Activated gamma-delta T cell (primary cell): Measurements from ENCODE around the gene GRIK5.

ENCODE experiments used
- DNase-seq: peaks from one replicate; lab custom pipeline; 2025; lab: John Stamatoyannopoulos, UW

Gene GRIK5

DNA sequence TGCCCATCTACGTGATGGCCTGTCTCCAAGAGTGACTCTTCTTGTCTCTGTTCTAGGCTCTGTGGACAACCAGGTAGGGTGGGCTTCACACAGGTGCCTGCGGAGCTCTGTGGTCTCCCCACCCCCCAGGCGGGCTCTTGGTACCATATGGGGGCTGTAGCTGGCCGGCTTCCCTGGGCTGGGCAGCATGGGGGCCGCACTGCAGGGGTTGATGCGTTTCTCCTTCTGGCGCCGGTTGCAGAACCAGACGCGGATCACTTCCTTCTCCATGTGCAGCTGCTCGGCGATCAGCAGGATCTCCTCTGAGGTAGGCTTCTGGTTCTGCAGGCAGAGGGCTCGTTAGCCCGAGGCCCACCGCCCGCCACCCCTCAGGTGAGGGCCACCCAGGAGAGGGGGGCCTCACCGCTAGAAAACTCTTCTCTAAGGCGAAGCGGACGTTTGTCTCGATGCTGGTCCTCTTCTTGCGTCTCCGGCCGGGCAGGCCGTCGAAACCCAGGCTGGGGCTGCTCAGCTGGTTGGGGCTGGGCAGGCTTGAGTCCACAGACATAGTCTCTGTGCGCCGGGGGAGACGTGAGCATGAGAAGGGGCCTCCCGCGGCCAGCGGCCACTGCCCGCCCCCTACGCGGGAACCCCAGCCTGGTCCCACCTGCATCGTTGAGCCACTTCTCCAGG, 25.3 kb upstream of the GRIK5 start:
- DNase-seq, result no peak

DNA sequence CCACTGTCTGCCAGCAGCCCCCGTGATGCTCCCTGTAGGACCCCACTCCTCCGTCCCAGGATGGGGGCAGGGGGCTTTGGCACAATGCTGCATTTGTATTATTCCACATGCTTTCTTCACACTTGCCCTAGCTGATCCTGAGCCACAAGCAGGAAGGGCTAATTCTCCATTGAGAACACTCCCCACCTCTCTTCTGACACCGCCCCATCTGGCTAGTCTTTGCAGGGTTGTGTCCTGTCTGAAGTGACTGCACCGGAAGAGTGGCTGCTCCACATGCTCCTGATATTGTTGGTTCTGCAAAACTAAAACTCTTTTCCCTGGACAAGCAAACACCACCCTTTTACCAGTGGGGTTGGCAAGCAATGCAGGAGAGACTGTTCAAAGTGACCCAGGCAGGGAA, 23.9 kb upstream of the GRIK5 start:
- DNase-seq, result no peak

DNA sequence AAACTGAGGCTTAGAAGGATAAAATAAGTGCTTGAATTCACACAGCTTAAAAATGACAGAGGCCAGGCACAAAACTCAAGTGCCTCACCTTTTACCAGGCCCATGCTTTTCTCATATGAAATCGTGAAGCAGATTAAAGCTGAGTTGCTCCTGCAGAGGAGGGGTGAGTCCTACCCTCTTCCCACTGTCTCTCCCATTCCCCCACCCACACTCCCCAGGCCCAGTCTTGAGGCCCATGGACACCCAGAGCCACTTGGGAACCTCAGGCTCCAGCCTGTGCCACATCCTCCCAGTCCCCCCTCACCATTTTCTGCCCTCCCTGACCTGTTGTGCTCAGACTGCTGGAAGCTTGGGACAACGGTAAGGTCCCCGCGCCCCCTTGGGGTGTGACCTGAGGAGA, 23.5 kb upstream of the GRIK5 start:
- no peak for DNase-seq

DNA sequence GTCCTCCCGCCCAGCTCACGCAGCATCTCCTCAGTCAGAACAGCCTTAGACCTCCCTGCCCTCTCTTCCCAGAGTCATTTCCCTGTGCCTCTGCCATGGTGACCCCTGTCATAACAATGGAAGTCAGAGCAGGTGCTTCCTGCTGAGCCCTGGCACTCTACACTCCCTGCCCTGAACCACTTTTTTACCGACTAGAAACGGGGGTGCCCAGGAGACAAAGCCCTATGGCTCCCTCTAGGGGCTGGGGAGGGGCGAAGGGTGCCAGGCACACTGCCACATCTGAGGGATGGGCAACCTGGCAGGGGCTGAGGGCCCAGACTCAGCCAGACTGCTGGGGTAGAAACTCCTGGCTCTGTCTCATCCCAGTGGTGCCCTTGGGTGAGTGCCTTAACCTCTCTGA, 22.3 kb upstream of the GRIK5 start:
- no peak for DNase-seq

DNA sequence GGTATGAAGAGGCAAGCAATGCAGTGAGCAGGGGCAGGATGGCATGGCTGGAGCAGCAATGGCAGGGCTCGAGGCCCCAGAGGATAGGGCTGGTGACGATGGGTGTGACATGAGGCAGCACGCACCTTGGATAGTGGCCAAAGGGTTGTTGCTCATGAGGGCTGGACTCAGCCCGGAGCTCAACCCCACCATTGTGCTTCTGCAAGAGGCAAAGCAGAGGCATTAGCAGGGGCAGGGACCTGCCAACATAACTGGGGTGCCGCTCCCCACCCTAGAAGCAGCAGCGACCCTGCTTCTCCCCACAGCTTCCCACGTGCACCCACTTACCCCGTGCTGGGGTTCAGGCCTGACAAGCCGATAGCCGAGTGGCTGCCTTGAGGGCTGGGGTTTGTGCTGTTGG, 21.7 kb upstream of the GRIK5 start:
- no peak for DNase-seq

DNA sequence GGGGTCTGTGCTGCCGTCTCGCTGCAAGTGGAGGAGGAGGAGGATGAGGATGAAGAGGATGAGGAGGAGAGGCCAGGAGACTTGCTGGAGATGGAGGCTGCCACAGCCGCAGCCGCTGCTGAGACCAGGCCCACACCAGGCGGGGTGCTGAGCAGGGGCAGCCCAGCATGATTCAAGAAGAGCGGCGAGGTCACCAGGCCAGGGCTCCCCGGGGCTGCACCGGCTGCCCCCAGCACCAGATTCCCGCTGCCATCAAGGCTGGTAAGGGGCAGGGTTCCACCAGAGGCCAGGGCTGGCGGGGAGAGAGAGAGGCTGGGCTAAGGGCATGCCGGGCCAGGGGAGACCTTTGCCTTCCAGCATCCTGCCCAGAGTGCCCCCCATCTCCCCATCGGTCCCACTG, 21.3 kb upstream of the GRIK5 start:
- DNase-seq, result no peak

DNA sequence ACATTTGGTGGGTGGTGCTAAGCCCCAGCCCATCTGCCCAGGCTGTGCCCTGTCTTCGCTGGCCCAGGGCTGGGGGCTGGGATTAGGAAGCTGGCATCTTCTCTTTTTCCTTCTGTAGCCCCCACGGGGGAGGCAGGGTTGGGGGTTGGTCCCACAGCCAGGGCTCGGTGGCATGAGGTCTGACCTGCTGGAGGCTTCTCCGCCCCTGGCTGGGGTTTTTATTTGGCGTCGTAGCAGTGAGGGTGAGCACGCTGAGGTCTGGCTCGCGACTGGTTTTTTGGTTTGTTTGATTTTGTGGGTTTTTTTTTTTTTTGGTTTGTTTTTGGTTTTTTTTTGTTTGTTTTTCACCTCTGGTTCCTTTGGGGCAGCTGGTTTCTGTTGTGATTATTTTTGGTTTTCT, 20.7 kb upstream of the GRIK5 start:
- no peak for DNase-seq

DNA sequence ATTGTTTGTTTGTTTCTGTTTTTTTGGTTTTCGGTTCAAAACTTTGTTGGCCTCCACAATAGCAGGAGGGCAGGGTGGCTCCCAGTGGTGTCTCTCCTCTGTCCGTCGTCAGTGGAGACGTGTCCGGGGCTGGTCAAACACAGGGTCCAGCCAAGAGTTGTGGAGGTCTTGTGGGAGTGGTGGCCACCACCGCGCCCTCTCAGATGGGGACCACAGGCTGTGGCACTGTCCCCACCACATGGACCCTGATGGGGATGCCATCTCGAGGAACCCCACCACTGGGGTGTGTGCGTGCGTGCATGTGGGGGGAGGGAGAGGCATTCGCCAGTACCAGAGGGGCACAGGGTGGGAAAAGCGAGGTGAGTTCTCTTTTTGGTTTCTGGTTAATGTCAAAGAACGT, 19.8 kb upstream of the GRIK5 start:
- DNase-seq, result no peak

DNA sequence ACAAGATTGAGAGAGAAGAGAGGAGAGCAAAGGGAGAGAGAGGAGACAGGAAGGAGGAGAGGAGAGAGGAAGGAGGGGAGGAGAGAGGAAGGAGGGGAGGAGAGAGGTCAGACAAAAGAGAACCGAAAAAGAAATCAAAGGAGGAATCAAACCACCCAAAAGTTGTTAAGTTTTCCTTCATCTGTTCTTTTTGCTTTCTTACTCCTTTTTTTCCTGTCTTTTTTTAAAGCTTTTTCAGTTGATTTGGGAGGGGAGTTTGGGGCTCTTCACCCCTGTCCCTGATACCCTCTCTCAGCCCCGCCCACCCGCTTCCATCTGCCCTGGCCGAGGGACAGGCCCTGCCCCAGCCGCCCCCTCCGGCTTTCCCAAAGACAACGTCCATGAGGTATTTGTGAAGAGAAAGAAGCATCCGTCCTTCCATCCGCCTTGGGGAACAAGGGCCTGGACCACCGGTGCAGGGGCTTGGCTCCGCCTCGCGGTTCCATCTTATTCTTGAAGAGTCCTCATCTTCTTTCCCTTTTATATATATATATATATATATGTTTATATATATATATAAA, 19.3 kb upstream of the GRIK5 start:
- no peak for DNase-seq

DNA sequence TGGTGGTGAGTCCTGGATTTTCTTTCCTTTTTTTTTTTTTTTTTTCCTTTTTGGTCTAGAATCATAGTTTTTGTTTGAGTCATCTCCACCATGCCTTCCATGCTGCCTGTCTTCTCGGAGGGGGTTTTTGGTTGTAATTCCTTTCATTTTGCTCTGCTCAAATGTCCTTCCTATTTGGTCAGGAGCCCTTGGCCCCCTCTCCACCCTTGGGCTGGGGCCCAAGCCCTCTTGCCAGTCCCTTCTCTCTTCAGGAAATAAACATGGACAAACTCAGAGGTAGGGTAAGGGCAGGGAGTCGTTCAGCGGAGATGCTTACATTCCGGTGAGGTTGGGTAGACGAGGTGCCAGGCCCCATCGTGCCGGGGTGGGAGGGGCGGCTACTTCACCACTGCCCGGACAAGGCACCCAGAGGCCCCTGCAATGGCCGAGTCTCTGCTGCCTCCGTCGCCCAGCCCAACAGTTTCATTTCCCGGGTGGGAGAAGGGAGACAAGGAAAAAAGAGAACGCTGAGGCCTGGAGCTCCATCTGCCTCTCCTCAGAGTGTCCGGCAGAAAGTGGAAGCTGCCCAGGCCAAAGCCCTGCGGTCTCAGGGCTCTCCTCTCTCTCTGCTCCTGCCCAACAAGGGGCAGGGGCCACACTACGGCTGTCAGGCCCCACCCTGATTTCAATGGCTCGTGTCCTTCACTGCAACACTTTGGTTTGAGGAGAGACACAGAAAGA, 18.6 kb upstream of the GRIK5 start:
- no peak for DNase-seq

DNA sequence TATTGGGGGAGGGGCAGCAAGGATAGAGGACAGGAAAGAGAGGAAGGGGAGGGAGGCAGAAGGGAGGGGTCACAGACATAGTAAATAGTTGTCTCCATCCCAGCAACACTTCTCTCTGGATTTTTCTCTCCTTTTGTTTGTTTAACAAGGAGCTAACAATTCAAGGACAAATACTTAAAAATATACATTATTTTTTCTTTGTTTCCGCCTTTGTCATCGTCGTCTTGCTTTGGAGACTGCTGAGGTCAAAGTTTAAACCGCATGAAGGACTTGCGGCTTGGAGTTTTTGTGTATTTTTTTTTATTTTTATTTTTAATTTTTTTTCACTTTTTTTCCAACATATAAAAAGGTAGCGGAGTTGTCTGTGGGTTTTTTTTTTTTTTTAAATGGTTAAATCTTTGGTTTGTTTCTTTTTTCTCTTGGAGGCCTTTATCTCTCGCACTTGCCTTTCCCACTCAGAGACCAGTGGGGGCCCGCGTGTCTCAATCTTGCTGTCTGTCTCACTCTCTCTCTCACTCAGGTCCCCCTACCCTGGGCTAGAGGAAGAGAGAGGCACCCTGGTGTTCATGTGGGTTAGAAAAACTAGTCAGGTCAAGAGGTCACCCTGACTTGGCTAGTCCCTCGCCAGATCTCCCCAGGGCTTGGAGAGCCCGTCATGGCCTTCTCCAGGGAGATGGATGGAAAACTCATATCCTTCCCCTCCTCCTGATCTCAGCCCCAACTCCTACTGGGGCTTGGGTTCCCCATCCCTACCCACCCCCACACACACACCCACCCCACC, 17.0 kb upstream of the GRIK5 start:
- DNase-seq, result no peak

DNA sequence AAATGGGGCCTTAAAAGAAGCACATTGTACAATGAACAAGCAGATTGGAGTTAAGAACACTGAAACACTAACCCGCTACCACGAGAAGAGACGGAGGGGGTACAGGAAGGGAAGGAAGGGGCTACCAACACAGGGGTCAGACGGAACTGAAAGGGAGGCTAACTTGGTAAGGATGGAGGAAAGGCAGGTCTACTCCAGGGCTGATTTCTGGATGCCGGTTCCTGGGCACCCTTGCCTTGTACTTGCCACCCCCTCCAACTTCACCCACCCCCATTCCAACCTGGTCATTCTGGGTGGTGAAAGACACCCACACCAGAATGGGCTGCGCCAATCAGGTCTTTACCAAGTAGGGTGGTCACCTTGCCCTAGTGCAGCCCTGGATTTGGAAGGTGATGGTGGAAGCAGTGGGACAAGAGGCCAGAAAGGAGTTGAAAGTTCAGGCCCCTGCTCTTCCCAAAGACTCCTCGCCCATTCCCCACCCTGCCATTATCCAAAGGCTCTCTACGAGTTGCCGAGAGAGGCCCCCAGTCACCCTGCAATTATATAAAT, 16.3 kb upstream of the GRIK5 start:
- no peak for DNase-seq

DNA sequence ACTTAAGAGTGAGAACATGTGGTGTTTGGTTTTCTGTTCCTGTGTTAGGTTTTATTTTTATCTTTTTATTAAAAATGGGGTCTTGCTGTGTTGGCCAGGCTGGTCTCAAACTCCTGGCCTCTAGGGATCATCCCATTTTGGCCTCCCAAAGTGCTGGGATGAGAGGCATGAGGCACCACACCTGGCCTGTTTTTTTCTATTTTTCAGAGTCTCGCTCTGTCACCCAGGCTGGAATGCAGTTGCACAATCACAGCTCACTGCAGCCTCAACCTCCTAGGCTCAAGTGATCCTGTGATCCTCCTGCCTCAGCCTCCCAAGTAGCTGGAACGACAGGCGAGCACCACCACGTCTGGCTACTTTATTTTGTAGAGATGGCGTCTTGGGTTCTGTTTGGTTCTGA, 13.5 kb upstream of the GRIK5 start:
- no peak for DNase-seq

DNA sequence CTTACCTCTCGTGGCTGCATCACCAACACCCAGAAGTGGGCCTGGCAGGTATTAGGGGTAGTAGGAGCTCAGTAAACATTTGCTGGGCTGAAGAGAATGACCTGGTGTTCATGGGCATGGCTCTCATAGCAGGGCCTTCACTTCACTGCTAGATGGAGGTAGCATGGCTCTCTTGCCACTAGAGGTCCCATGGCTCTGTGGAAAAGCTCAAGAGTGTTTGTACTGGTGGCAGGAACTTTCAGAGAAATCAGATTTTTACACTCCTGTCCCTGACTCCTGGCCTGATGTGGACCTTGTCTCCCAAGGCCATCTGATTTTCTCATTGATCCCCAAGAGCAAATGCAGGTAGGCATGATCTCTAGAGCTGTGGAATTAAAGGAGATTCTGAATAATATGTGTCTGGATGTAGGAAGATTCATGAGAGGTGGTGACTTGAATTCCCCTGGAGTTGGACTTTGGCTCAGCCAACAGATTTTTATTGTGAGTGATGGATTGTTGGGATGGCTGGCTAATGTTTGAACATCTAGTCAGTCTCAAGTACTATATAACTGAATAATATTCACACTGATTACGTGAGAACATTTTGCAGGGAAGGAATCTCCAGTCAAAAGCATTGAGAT, 11.7 kb upstream of the GRIK5 start:
- DNase-seq, result no peak

DNA sequence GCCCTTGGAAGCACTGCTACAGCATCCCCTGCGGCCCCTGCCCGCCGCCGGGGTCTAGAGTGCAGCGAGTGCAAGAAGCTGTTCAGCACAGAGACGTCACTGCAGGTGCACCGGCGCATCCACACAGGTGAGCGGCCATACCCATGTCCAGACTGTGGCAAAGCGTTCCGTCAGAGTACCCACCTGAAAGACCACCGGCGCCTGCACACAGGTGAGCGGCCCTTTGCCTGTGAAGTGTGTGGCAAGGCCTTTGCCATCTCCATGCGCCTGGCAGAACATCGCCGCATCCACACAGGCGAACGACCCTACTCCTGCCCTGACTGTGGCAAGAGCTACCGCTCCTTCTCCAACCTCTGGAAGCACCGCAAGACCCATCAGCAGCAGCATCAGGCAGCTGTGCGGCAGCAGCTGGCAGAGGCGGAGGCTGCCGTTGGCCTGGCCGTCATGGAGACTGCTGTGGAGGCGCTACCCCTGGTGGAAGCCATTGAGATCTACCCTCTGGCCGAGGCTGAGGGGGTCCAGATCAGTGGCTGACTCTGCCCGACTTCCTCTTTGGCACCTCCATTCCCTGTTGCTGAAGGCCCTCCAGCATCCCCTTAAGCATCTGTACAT, 10.9 kb upstream of the GRIK5 start:
- no peak for DNase-seq

DNA sequence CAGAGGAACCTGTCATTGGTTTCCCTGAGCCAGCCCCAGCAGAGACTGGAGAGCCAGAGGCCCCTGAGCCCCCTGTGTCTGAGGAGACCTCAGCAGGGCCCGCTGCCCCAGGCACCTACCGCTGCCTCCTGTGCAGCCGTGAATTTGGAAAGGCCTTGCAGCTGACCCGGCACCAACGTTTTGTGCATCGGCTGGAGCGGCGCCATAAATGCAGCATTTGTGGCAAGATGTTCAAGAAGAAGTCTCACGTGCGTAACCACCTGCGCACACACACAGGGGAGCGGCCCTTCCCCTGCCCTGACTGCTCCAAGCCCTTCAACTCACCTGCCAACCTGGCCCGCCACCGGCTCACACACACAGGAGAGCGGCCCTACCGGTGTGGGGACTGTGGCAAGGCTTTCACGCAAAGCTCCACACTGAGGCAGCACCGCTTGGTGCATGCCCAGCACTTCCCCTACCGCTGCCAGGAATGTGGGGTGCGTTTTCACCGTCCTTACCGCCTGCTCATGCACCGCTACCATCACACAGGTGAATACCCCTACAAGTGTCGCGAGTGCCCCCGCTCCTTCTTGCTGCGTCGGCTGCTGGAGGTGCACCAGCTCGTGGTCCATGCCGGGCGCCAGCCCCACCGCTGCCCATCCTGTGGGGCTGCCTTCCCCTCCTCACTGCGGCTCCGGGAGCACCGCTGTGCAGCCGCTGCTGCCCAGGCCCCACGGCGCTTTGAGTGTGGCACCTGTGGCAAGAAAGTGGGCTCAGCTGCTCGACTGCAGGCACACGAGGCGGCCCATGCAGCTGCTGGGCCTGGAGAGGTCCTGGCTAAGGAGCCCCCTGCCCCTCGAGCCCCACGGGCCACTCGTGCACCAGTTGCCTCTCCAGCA, 10.1 kb upstream of the GRIK5 start:
- DNase-seq, result no peak

DNA sequence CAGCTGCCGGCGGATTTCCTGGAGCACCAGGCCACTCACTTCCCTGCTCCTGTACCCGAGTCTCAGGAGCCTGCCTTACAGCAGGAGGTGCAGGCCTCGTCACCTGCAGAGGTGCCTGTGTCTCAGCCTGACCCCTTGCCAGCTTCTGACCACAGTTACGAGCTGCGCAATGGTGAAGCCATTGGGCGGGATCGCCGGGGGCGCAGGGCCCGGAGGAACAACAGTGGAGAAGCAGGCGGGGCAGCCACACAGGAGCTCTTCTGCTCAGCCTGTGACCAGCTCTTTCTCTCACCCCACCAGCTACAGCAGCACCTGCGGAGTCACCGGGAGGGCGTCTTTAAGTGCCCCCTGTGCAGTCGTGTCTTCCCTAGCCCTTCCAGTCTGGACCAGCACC, 9.3 kb upstream of the GRIK5 start:
- DNase-seq, result no peak

DNA sequence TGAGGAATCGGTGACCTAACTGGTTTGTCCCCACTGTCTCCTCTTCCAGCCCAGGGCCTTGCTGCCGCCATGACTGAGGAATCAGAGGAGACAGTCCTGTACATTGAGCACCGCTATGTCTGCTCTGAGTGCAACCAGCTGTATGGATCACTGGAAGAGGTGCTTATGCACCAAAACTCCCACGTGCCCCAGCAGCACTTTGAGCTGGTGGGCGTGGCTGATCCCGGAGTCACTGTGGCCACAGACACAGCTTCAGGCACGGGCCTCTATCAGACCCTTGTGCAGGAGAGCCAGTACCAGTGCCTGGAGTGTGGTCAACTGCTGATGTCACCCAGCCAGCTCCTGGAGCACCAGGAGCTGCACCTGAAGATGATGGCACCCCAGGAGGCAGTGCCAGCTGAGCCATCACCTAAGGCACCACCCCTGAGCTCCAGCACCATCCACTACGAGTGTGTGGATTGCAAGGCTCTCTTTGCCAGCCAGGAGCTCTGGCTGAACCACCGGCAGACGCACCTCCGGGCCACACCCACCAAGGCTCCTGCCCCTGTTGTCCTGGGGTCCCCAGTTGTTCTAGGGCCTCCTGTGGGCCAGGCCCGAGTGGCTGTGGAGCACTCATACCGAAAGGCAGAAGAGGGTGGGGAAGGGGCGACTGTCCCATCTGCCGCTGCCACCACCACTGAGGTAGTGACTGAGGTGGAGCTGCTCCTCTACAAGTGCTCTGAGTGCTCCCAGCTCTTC, 8.7 kb upstream of the GRIK5 start:
- DNase-seq, result no peak

DNA sequence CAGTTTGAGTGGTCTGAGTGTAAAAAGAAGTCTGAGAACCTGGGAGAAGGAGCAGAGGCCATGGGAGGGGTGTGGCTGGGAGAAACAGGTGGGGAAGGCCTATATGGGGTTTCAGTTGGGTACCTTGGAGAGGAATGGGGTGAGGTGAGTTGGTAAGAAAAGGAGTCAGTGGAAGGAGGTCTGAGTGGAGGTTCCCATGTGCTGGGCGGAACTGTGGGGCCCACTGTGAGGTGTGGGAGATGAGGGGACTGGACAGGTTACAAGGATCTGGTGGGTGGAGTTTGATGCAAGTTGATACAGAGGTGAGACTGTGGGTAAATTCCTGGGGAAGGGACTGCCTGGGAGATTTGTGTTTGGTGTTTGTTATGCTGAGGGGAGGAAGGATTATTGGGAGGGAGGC, 8.1 kb upstream of the GRIK5 start:
- DNase-seq, result no peak

DNA sequence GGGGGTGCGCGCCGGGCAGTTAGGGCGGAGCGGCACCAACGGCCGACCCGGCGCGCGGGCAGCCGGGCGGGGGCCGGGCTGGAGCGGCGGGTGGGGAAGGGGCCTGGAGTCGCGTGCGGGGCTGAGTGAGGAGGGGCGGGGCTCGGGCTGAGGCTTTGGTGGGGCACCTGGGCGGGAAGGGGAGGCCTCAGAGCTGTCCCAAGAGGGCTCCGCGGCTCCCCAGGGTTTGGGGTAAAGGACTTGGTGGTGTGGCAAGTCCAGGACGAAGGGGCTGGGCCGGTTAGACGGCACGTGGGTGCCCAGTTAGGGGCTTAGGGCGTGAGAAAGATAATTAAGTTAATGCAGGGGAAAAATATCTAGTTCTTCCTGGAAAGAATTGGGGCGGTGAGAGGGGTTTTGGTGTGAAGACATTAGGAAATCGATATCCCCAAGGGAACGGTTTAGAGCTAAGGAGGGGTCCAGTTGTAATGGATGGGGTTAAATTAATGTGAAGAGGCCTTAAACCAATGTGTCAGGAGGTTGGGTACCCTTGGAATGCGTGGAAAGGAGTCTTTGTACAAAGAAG, 6.5 kb upstream of the GRIK5 start:
- DNase-seq, result no peak
